HepG2 (cell line): ENCODE measurements around the gene COX15. TPM values are rescaled to one million over a fixed set of nuclear protein-coding genes. Genes with fewer than 3 reads are reported as not detected.

Experiments used
- AKAP8 ChIP-seq: sonication (generic); formaldehyde crosslinking; IDR thresholded peaks from 2 replicates; pipeline ENCODE4 v1.5.1; 2020; ENCODE audit warnings: mild to moderate bottlenecking, missing genetic modification reagents
- FOXM1 ChIP-seq: sonication (generic); formaldehyde crosslinking; IDR thresholded peaks from 2 replicates; pipeline ENCODE4 v1.5.0; 2020; ENCODE audit warnings: missing genetic modification reagents
- FOXP1 ChIP-seq, 2 experiments: fragments of 450-650 bp in 1 of 2; IDR thresholded peaks; 2 replicates each; pipeline ENCODE4 v1.6.1; 2017 to 2018; ENCODE audit warnings: antibody characterized with exemption in 1 of 2
- HNF1A ChIP-seq, 2 experiments: sonication (generic) in 1 of 2; formaldehyde crosslinking in 1 of 2; IDR thresholded peaks; 2 replicates each; pipeline versions ENCODE4 v1.4.0 to v1.6.1; 2016 to 2020; ENCODE audit warnings: borderline replicate concordance in 1 of 2, low read depth in 1 of 2, mild to moderate bottlenecking in 1 of 2, missing genetic modification reagents in 1 of 2
- MEF2D ChIP-seq: sonication (generic); formaldehyde crosslinking; IDR thresholded peaks from 2 replicates; pipeline ENCODE4 v1.5.1; 2020; ENCODE audit warnings: mild to moderate bottlenecking, missing genetic modification reagents
- NR2F2 ChIP-seq: IDR thresholded peaks from 2 replicates; pipeline ENCODE4 v1.6.1; 2012; ENCODE audit warnings: low read depth, inconsistent platforms, borderline replicate concordance
- PCBP1 ChIP-seq: fragments of 200-400 bp; formaldehyde crosslinking; IDR thresholded peaks from 2 replicates; pipeline ENCODE4 v1.6.1; 2017; ENCODE audit warnings: mild to moderate bottlenecking, low read depth, low read length, borderline replicate concordance
- PHF20 ChIP-seq: sonication (generic); formaldehyde crosslinking; IDR thresholded peaks from 2 replicates; pipeline ENCODE4 v1.5.0; 2020; ENCODE audit warnings: mild to moderate bottlenecking, missing genetic modification reagents
- SIX1 ChIP-seq: sonication (generic); formaldehyde crosslinking; IDR thresholded peaks from 2 replicates; pipeline ENCODE4 v1.4.0; 2020; ENCODE audit warnings: missing genetic modification reagents, borderline replicate concordance
- SOX13 ChIP-seq, 3 experiments: fragments of 450-650 bp in 1 of 3; sonication (generic) in 1 of 3; formaldehyde crosslinking in 1 of 3; IDR thresholded peaks in 2 of 3; conservative IDR thresholded peaks in 1 of 3; 2 replicates each; pipeline versions ENCODE4 v1.5.0 to v1.6.1; 2016 to 2020; ENCODE audit warnings: antibody characterized with exemption in 1 of 3, mild to moderate bottlenecking in 1 of 3, missing compliant biosample characterization in 1 of 3, missing genetic modification reagents in 1 of 3, moderate library complexity in 1 of 3
- THAP11 ChIP-seq: IDR thresholded peaks from 2 replicates; pipeline ENCODE4 v1.6.1; 2016; ENCODE audit warnings: missing biosample characterization, missing genetic modification reagents
- ZBTB37 ChIP-seq: sonication (generic); formaldehyde crosslinking; IDR thresholded peaks from 2 replicates; pipeline ENCODE4 v1.4.0; 2020; ENCODE audit warnings: mild to moderate bottlenecking, missing genetic modification reagents
- ZNF264 ChIP-seq: sonication (generic); formaldehyde crosslinking; IDR thresholded peaks from 2 replicates; pipeline ENCODE4 v1.4.0; 2020; ENCODE audit warnings: missing genetic modification reagents
- ZNF34 ChIP-seq: sonication (generic); formaldehyde crosslinking; IDR thresholded peaks from 2 replicates; pipeline ENCODE4 v1.4.0; 2020; ENCODE audit warnings: mild to moderate bottlenecking, missing genetic modification reagents, borderline replicate concordance
- ZNF343 ChIP-seq: sonication (generic); formaldehyde crosslinking; IDR thresholded peaks from 2 replicates; pipeline ENCODE4 v1.4.0; 2020; ENCODE audit warnings: mild to moderate bottlenecking, missing genetic modification reagents
- ZNF687 ChIP-seq: sonication (generic); formaldehyde crosslinking; IDR thresholded peaks from 2 replicates; pipeline ENCODE4 v1.5.1; 2020; ENCODE audit warnings: mild to moderate bottlenecking, missing genetic modification reagents, moderate library complexity
- ZNF878 ChIP-seq: sonication (generic); formaldehyde crosslinking; IDR thresholded peaks from 2 replicates; pipeline ENCODE4 v1.8.1; 2023; ENCODE audit warnings: mild to moderate bottlenecking, missing genetic modification reagents, moderate library complexity
- ZSCAN20 ChIP-seq: sonication (generic); formaldehyde crosslinking; IDR thresholded peaks from 2 replicates; pipeline ENCODE4 v1.4.0; 2020; ENCODE audit warnings: missing genetic modification reagents, mild to moderate bottlenecking, borderline replicate concordance
- ZSCAN22 ChIP-seq: sonication (generic); formaldehyde crosslinking; IDR thresholded peaks from 2 replicates; pipeline ENCODE4 v1.4.0; 2020; ENCODE audit warnings: mild to moderate bottlenecking, missing genetic modification reagents
- polyA plus RNA-seq, 8 experiments: library from polyadenylated mRNA; depleted of rRNA in 3 of 8; stranded (reverse) in 7 of 8; unstranded in 1 of 8; fragments of >200 nt; fragmentation: Illumina TruSeq in 4 of 8; extraction: Trizol in 4 of 8; gene quantifications; 2 replicates each; pipeline versions ENCODE4 v1.2.1 to v1.2.3, GENCODE V29; 2011 to 2016; ENCODE audit warnings: low read depth in 4 of 8, missing spikeins in 1 of 8, mixed read lengths in 1 of 8; ENCODE audit not compliant: insufficient read depth in 1 of 8
- total RNA-seq, 5 experiments: library from RNA; depleted of rRNA; stranded (reverse); fragments of >200 nt; fragmentation: Illumina TruSeq; extraction: Trizol; gene quantifications; 2 replicates each; pipeline ENCODE4 v1.2.3, GENCODE V29; 2016; ENCODE audit warnings: low read depth in 1 of 5

Gene COX15
- total and polyA plus RNA-seq, 2 of the 13 experiments (the other 11 are each of a cell fraction or from before 2014, with no cell fraction given): 19.2 to 44.7 TPM

- TF ChIP-seq ZNF687 (CRISPR knock-in tag): no peak
- TF ChIP-seq PHF20 (CRISPR knock-in tag): no peak
- no peak for TF ChIP-seq ZSCAN22 (CRISPR knock-in tag)
- no peak for TF ChIP-seq FOXP1 (IDR thresholded peaks at IDR 0.05)
- peak; percentile 84 for TF ChIP-seq FOXP1 (CRISPR knock-in tag; IDR thresholded peaks at IDR 0.05)
- TF ChIP-seq SIX1: peak; percentile 50; the same call in 1 of the 2 replicates
- 0 out of 2 replicates have a peak, but pooled peaks have one; percentile 43 for TF ChIP-seq ZNF264 (CRISPR knock-in tag)
- no peak for TF ChIP-seq SOX13 (IDR thresholded peaks at IDR 0.05)
- peak in 1 of 2 experiments; percentile 55; a peak in 1 of 4 replicates for TF ChIP-seq SOX13 (CRISPR knock-in tag; conservative IDR thresholded peaks at IDR 0.05 in 1 of 2, IDR thresholded peaks at IDR 0.05 in 1 of 2)
- TF ChIP-seq ZNF343: no peak
- no peak for TF ChIP-seq ZNF34 (CRISPR knock-in tag)
- no peak for TF ChIP-seq ZBTB37 (CRISPR knock-in tag)
- TF ChIP-seq MEF2D (CRISPR knock-in tag): peak; percentile 77
- TF ChIP-seq ZSCAN20 (CRISPR knock-in tag): 0 out of 2 replicates have a peak, but pooled peaks have one; percentile 68
- TF ChIP-seq AKAP8 (CRISPR knock-in tag): no peak
- no peak for TF ChIP-seq FOXM1 (CRISPR knock-in tag)
- no peak for TF ChIP-seq PCBP1
- no peak for TF ChIP-seq ZNF878
- TF ChIP-seq THAP11 (CRISPR knock-in tag): no peak
- peak; percentile 54; the same call in 1 of the 2 replicates for TF ChIP-seq HNF1A (IDR thresholded peaks at IDR 0.05; ENCODE audit: low read depth)
- TF ChIP-seq HNF1A (CRISPR knock-in tag; IDR thresholded peaks at IDR 0.05; ENCODE audit: borderline replicate concordance): no peak
- TF ChIP-seq NR2F2: 0 out of 2 replicates have a peak, but pooled peaks have one; percentile 30
Observed at GRCh38 chr10:99770408-99771045, 38.6 kb upstream of the COX15 start (continued).
